Activated CD4-positive, alpha-beta T cell treated with anti-CD3 and anti-CD28 coated beads for 36 hours (primary cell): ENCODE data around the gene DUOXA1. TPM values are rescaled to one million over a fixed set of nuclear protein-coding genes. Genes with fewer than 3 reads are reported as not detected.
"Not testable (repeated sequence)": the region's sequence is repeated elsewhere in the genome, so short reads cannot be mapped to it uniquely, and the experiment has no call there.

Source experiments
- ATAC-seq: fragments of 200-7000 bp; cut with Tn5 transposase; one replicate; pipeline ENCODE4 v1.10.0; 2021; ENCODE audit warnings: mild to moderate bottlenecking, moderate library complexity
- CTCF ChIA-PET: fragments of 350-600 bp; sonication (Branson Sonifier 250); formaldehyde crosslinking; loops from one replicate; lab custom pipeline; 2021; ENCODE audit warnings: antibody characterized with exemption; lab: Charles Lee
- POLR2A ChIA-PET: fragments of 350-600 bp; sonication (Branson Sonifier 250); formaldehyde crosslinking; loops from one replicate; lab custom pipeline; 2021; ENCODE audit warnings: antibody characterized with exemption, inconsistent platforms; lab: Charles Lee
- DNase-seq: peaks from one replicate; pipeline ENCODE4 v3.0.0-alpha.2; 2020
- H3K27ac Mint-ChIP-seq: one replicate; pipeline ENCODE4 v1.8.0; 2021; ENCODE audit warnings: mixed read lengths
- H3K27me3 Mint-ChIP-seq: one replicate; pipeline ENCODE4 v1.8.0; 2021; ENCODE audit warnings: mixed read lengths
- H3K36me3 Mint-ChIP-seq: one replicate; pipeline ENCODE4 v1.8.0; 2021; ENCODE audit warnings: low read depth, mixed read lengths
- H3K4me1 Mint-ChIP-seq: one replicate; pipeline ENCODE4 v1.8.0; 2021; ENCODE audit warnings: mixed read lengths
- H3K4me3 Mint-ChIP-seq: one replicate; pipeline ENCODE4 v1.8.0; 2021; ENCODE audit warnings: mild to moderate bottlenecking, moderate library complexity, mixed read lengths
- H3K9me3 Mint-ChIP-seq: one replicate; pipeline ENCODE4 v1.8.0; 2021; ENCODE audit warnings: low read depth, mixed read lengths
- intact Hi-C, 2 experiments: fragments of 100-400 bp; cut with DNase I in 1 of 2; cut with micrococcal nuclease in 1 of 2; formaldehyde crosslinking; loops; one replicate each; pipeline versions ENCODE4 v1.14.2 to v1.15.1; 2022 to 2024; cut with DNase I, micrococcal nuclease
- total RNA-seq, 2 experiments: library from RNA; stranded (reverse); gene quantifications; one replicate each; pipeline ENCODE4 v1.2.3, GENCODE V29; 2021

Gene DUOXA1
- total RNA-seq, 2 experiments from 2014 or later: 0.19 TPM; not detected in 1

- POLR2A ChIA-PET: not testable (repeated sequence)
- peak overlapping the region; percentile 37 for H3K27ac Mint-ChIP-seq
Observed at GRCh38 chr15:45069942-45070360, 59.7 kb downstream of the DUOXA1 start.

More at GRCh38 chr15:45069942-45070360, 59.7 kb downstream of the DUOXA1 start:
- intact Hi-C loops, H3K4me3 Mint-ChIP-seq, H3K4me1 Mint-ChIP-seq, H3K27me3 Mint-ChIP-seq, H3K9me3 Mint-ChIP-seq, DNase-seq: not testable (repeated sequence)
- H3K36me3 Mint-ChIP-seq: peaks cover 24% of the 10 kb centered on the region
- ATAC-seq: peak; percentile 36
- CTCF ChIA-PET: interaction anchor here (0.7 kb wide), 1 partner anchor 270 kb away, joined by 3 read pairs; no protein-coding TSS in a partner anchor

Other genes starting within 250 kb of the DUOXA1 start
- gene TERB2, start 173.2 kb downstream of the DUOXA1 start, total RNA-seq: not detected
- gene SORD, start 106.7 kb downstream of the DUOXA1 start, total RNA-seq: 10 to 100 TPM; 17.1 to 17.7 TPM
- under 1 TPM in 1 of 2 experiments, not detected in 1; 0.02 TPM for gene DUOX2, start 15.7 kb downstream of the DUOXA1 start, total RNA-seq
- not detected for gene DUOXA2, start 15.6 kb downstream of the DUOXA1 start, total RNA-seq
- gene DUOX1, start 115 bp upstream of the DUOXA1 start, total RNA-seq: under 1 TPM; 0.07 to 0.11 TPM
- 10 to 100 TPM; 17.9 to 18.7 TPM for gene SHF, start 58.1 kb upstream of the DUOXA1 start, total RNA-seq
- not detected for gene SLC28A2, start 122.4 kb upstream of the DUOXA1 start, total RNA-seq
- 1 to 10 TPM; 2.5 to 3.4 TPM for gene GATM, start 248.7 kb upstream of the DUOXA1 start, total RNA-seq